Caco-2 (cell line): ENCODE measurements around the gene LRRC75A. TPM values are rescaled to one million over a fixed set of nuclear protein-coding genes. Genes with fewer than 3 reads are reported as not detected.

Experiments
- BruUV-seq: library from RNA; stranded (reverse); fragments of 400-500 nt; replicated peaks from 2 replicates; lab custom pipeline; 2021; lab: Mats Ljungman, UMichigan
- CTCF ChIA-PET: fragments of 300-600 bp; sonication (Branson Sonifier 250); formaldehyde crosslinking; loops from one replicate; lab custom pipeline; 2022; ENCODE audit warnings: antibody characterized with exemption; lab: Charles Lee
- POLR2A ChIA-PET: fragments of 300-600 bp; sonication (Branson Sonifier 250); formaldehyde crosslinking; loops from one replicate; lab custom pipeline; 2022; ENCODE audit warnings: antibody characterized with exemption; lab: Charles Lee
- DNase-seq, 2 experiments: peaks; one replicate each; pipeline versions ENCODE4 v3.0.0 to v3.0.0-alpha.2; 2020 to 2022
- H3K27me3 ChIP-seq: replicated peaks from 2 replicates; pipeline ENCODE4 v1.6.0; 2011; ENCODE audit warnings: low read length; ENCODE audit not compliant: control insufficient read depth, insufficient read depth
- H3K36me3 ChIP-seq: 2 replicates; pipeline ENCODE4 v1.5.1; 2011; ENCODE audit warnings: low read length; ENCODE audit not compliant: control insufficient read depth, insufficient read depth
- H3K4me1 ChIP-seq: fragments of 250-450 bp; sonication (Bioruptor Pico); 2 replicates; pipeline ENCODE4 v1.5.1; 2020; ENCODE audit warnings: mild to moderate bottlenecking
- H3K4me3 ChIP-seq: 2 replicates; pipeline ENCODE4 v1.5.1; 2011; ENCODE audit warnings: low read depth, mild to moderate bottlenecking, control low read depth, low read length
- H3K9me3 ChIP-seq: fragments of 250-450 bp; sonication (Bioruptor Pico); 2 replicates; pipeline ENCODE4 v1.5.1; 2020; ENCODE audit warnings: mild to moderate bottlenecking, moderate library complexity
- H3K27ac Mint-ChIP-seq: one replicate; pipeline ENCODE4 v1.8.0; 2022; ENCODE audit warnings: mixed read lengths; ENCODE audit not compliant: unreplicated experiment
- H3K27me3 Mint-ChIP-seq: one replicate; pipeline ENCODE4 v1.8.0; 2022; ENCODE audit warnings: mixed read lengths; ENCODE audit not compliant: insufficient read depth, unreplicated experiment
- H3K36me3 Mint-ChIP-seq: one replicate; pipeline ENCODE4 v1.8.0; 2022; ENCODE audit warnings: mild to moderate bottlenecking, mixed read lengths; ENCODE audit not compliant: insufficient read depth, unreplicated experiment
- H3K4me1 Mint-ChIP-seq: one replicate; pipeline ENCODE4 v1.8.0; 2022; ENCODE audit warnings: low read depth, mixed read lengths; ENCODE audit not compliant: unreplicated experiment
- H3K4me3 Mint-ChIP-seq: one replicate; pipeline ENCODE4 v1.8.0; 2022; ENCODE audit warnings: mild to moderate bottlenecking, moderate library complexity, mixed read lengths; ENCODE audit not compliant: unreplicated experiment
- H3K9me3 Mint-ChIP-seq: one replicate; pipeline ENCODE4 v1.8.0; 2022; ENCODE audit warnings: mixed read lengths; ENCODE audit not compliant: unreplicated experiment
- CTCF ChIP-seq, 2 experiments: fragments of 200-600 bp in 1 of 2; IDR thresholded peaks; 1 replicate in 1 of 2; 2 replicates in 1 of 2; pipeline versions ENCODE4 v1.5.1 to v1.8.0; 2011 to 2022; ENCODE audit warnings: antibody characterized with exemption in 1 of 2, control low read depth in 1 of 2, inconsistent platforms in 1 of 2, low read depth in 1 of 2, low read length in 1 of 2, mild to moderate bottlenecking in 1 of 2, moderate library complexity in 1 of 2; ENCODE audit not compliant: insufficient read depth in 1 of 2, severe bottlenecking in 1 of 2, unreplicated experiment in 1 of 2
- intact Hi-C: fragments of 100-400 bp; cut with micrococcal nuclease; formaldehyde crosslinking; loops from one replicate; pipeline ENCODE4 v1.10.0; 2022; ENCODE audit not compliant: unreplicated experiment
- total RNA-seq: library from RNA; stranded (reverse); gene quantifications from 2 replicates; pipeline ENCODE4 v1.2.3, GENCODE V29; 2022

The LRRC75A gene
- total RNA-seq, 1 experiment from 2014 or later, result 4.5 TPM

GRCh38 chr17:16468428-16468992 lies 23.5 kb downstream of the LRRC75A start:
- intact Hi-C loops, result no loop called here
- ChIA-PET POLR2A (no interaction called here), CTCF (no interaction called here)
- Histone ChIP-seq H3K4me1 (peaks cover 38% of the 10 kb centered on the region), H3K4me3 (no peak overlapping the region), H3K27me3 (no peaks in the 10 kb centered on the region), H3K9me3 (no peaks in the 10 kb centered on the region), H3K36me3 (no peaks in the 10 kb centered on the region)
- no peak for TF ChIP-seq CTCF (IDR thresholded peaks at IDR 0.05; ENCODE audit: insufficient read depth in 1 of 2, low read depth in 1 of 2, low read length in 1 of 2, severe bottlenecking in 1 of 2, unreplicated experiment in 1 of 2)
- no TSS peak for BruUV-seq
- Mint-ChIP-seq H3K9me3 (no peaks in the 10 kb centered on the region), H3K27ac (no peak overlapping the region), H3K4me3 (no peak overlapping the region), H3K36me3 (peaks cover 4% of the 10 kb centered on the region), H3K27me3 (no peaks in the 10 kb centered on the region), H3K4me1 (peaks cover 6% of the 10 kb centered on the region)
- DNase-seq, result no peak

GRCh38 chr17:16467886-16468285 lies 24.1 kb downstream of the LRRC75A start:
- no peak overlapping the region for H3K27ac Mint-ChIP-seq
- no peak overlapping the region for H3K4me3 ChIP-seq
- POLR2A ChIA-PET, result no interaction called here
- CTCF ChIA-PET, result no interaction called here
- H3K36me3 ChIP-seq, result no peaks in the 10 kb centered on the region
- no peak for TF ChIP-seq CTCF (IDR thresholded peaks at IDR 0.05; ENCODE audit: insufficient read depth in 1 of 2, low read depth in 1 of 2, low read length in 1 of 2, severe bottlenecking in 1 of 2, unreplicated experiment in 1 of 2)
- intact Hi-C loops, result no loop called here
- no peak overlapping the region for H3K4me3 Mint-ChIP-seq
- DNase-seq, result no peak
- H3K4me1 ChIP-seq, result peaks cover 38% of the 10 kb centered on the region
- no peaks in the 10 kb centered on the region for H3K27me3 Mint-ChIP-seq
- H3K36me3 Mint-ChIP-seq, result peaks cover 10% of the 10 kb centered on the region
- peaks cover 6% of the 10 kb centered on the region for H3K4me1 Mint-ChIP-seq
- BruUV-seq, result no TSS peak
- no peaks in the 10 kb centered on the region for H3K9me3 ChIP-seq
- H3K27me3 ChIP-seq, result no peaks in the 10 kb centered on the region
- no peaks in the 10 kb centered on the region for H3K9me3 Mint-ChIP-seq

- no peaks in the 10 kb centered on the region for H3K9me3 ChIP-seq
- H3K36me3 ChIP-seq, result no peaks in the 10 kb centered on the region
- no peak overlapping the region for H3K4me3 Mint-ChIP-seq
- H3K4me1 ChIP-seq, result peaks cover 38% of the 10 kb centered on the region
- no TSS peak for BruUV-seq
- no peak overlapping the region for H3K27ac Mint-ChIP-seq
- no peak for DNase-seq
- TF ChIP-seq CTCF (IDR thresholded peaks at IDR 0.05; ENCODE audit: insufficient read depth in 1 of 2, low read depth in 1 of 2, low read length in 1 of 2, severe bottlenecking in 1 of 2, unreplicated experiment in 1 of 2), result no peak
- POLR2A ChIA-PET, result no interaction called here
- peaks cover 6% of the 10 kb centered on the region for H3K4me1 Mint-ChIP-seq
- CTCF ChIA-PET, result no interaction called here
- H3K27me3 Mint-ChIP-seq, result no peaks in the 10 kb centered on the region
- intact Hi-C loops, result no loop called here
- no peaks in the 10 kb centered on the region for H3K27me3 ChIP-seq
- H3K9me3 Mint-ChIP-seq, result no peaks in the 10 kb centered on the region
- H3K36me3 Mint-ChIP-seq, result peaks cover 7% of the 10 kb centered on the region
- H3K4me3 ChIP-seq, result no peak overlapping the region
These were observed 24.9 kb downstream of the LRRC75A start for GRCh38 chr17:16467044-16467443.
